GM10847 (cell line): Measurements from ENCODE around the gene GCH1.

ENCODE experiments used
- POLR2A ChIP-seq: IDR thresholded peaks from 2 replicates; pipeline ENCODE4 v1.6.1; 2011; ENCODE audit not compliant: insufficient read length; ENCODE audit errors: extremely low read depth

Gene GCH1

GRCh38 chr14:54814076-54814475 lies 88.5 kb downstream of the GCH1 start:
- TF ChIP-seq POLR2A, result no peak

GRCh38 chr14:54813081-54813480 lies 89.5 kb downstream of the GCH1 start:
- TF ChIP-seq POLR2A, result no peak

- no peak for TF ChIP-seq POLR2A
These were observed 90.0 kb downstream of the GCH1 start for GRCh38 chr14:54812617-54813016.

DNA sequence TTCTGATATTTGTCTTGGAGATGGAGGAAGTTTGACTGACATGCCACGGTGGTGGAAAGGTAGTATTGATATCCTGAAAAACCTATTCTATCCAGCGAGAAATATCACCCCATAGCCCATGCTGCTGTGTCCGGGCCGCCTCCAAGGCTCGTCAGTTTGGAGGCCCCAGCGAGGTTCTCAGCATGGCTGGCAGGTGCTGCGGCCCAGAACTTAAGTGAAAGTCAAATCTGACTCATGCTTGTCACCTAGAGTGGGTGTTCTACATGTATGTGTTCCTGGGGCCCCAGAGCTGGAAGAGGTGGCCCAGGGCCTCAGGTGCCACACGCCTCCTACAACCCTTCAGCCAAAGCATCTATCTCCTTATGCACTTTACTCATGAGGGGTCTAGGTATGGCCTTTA lies 92.9 kb downstream of the GCH1 start:
- no peak for TF ChIP-seq POLR2A

DNA sequence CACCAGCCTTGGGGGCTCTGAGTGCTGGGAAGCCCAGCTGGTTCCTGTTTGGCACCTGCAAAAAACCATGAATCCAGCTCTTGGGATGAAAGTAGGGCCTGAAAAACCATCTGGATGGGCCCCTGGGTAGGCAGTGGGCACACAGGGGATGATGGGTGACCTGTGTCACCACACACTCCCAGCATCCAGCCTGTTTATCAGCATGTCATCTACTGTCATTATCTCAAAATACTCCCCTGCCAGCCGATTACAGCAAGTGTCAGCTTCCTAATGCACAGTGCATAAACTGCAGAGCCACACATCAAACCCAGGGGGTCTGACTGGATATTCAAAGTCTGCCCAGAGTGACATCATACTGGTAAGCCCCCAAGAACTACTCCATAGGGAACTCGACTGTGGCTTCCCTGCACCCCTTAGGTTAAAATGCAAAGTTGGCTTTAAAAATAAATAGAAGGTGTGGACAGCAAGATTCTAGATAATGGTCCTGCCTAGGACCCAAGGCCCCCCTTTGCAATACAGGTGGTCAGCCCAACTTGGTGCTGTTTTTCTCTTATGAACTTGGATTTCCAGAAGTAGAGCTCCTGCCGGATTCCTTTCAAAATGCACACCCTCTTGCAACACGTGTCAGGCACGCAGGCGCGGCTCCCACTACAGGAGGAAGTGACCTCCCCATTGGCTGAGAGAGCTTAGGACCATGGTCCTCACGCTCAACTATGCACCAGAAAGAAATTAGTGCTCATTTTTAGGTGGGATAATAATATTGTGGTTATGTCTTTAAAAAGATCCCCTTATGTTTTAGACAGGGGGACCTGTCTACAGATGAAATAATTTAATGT lies 94.1 kb downstream of the GCH1 start:
- TF ChIP-seq POLR2A, result no peak

DNA sequence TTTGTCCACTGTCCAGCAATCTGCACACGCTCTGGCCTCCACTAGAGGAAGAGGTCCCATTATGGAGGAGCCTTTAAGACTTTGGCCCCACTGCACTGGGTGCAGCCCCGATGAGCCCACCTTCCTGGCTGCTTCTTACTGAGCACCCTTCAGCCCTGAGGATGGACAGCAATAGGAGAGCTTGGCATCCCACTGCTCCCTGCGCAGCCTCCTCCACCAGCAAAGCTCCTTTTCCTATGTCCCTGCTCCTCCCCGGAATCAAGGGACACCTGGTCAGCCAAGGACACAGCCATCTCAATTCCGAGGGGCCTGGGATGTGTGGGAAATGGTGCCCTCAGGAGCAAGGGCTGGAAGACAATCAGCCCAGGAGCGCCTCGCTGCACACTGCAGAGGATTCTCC lies 94.7 kb downstream of the GCH1 start:
- TF ChIP-seq POLR2A, result no peak

DNA sequence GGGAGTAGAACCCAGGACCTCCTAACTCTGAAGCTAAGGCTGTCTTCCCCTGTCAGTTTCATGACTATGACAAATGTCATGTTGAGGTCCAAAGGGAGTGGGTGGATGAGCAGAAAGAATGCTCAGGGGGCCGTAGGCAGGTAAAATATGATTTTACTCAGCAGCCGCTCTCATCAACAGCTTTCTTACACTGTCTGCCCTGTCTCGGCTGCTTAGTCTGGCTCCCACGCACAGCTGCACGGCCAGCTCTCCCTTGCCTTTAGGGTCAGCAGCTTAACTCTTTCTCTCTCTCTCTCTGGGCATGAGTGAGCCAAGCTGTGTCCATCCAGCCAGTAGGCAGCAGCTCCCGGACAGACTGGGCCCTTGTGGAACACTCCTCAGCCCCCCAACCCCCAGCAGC lies 95.2 kb downstream of the GCH1 start:
- TF ChIP-seq POLR2A, result no peak

DNA sequence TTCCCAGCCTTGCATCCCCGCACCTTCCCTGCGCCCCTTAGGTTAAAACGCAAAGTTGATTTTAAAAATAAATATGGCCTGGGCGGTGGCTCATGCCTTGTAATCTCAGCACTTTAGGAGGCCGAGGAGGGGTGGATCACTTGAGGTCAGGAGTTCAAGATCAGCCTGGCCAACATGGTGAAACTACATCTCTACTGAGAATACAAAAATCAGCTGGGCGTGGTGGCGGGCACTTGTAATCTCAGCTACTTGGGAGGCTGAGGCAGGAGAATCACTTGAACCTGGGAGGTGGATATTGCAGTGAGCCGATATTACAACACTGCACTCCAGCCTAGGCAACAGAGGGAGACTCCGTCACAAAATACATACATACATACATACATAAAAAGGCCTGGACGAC lies 96.0 kb downstream of the GCH1 start:
- no peak for TF ChIP-seq POLR2A

- no peak for TF ChIP-seq POLR2A
These were observed 96.9 kb downstream of the GCH1 start for GRCh38 chr14:54805445-54806322.

DNA sequence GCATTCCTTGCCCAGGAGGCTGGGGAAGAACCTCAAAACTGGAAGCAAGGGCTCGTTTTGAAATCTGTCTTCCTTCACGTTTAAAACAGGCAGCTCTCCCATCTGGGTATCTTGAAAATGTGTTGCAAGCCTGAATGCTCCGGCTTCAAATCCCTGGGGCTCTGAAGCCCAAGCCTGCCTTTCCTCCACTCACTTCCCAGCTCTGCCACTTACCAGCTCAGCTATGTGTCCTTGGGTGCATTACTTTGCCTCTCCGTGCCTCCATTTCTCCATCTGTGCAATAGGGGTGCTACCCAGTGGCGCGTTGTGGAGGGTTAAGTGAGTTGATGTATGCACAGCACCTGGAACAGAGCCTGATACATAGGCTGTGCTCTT lies 97.6 kb downstream of the GCH1 start:
- TF ChIP-seq POLR2A, result no peak

DNA sequence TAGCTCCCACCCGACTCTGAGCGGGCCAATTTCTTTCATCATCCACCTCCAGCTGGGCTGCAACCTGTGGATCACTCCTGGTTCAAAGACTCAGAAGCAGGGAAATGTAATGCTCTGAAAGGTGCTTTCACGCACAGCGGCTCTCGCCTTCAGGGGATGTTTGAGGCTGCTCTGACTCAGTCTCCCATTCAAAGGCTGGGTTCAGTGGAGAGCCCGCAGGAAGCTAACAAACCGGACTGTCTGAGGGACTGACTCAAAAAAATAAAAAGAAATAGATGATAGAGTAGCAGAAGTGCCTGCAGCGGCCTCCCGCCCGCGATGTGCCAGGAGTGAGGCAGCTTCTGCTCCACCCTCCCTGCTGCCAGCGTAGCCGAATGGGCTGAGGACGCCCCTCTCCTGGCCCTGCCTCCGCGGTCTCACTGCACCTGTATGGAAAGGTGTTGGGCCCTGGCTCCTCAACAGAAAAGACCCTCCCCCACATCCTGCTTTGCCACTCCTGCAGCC lies 98.0 kb downstream of the GCH1 start:
- TF ChIP-seq POLR2A, result no peak

DNA sequence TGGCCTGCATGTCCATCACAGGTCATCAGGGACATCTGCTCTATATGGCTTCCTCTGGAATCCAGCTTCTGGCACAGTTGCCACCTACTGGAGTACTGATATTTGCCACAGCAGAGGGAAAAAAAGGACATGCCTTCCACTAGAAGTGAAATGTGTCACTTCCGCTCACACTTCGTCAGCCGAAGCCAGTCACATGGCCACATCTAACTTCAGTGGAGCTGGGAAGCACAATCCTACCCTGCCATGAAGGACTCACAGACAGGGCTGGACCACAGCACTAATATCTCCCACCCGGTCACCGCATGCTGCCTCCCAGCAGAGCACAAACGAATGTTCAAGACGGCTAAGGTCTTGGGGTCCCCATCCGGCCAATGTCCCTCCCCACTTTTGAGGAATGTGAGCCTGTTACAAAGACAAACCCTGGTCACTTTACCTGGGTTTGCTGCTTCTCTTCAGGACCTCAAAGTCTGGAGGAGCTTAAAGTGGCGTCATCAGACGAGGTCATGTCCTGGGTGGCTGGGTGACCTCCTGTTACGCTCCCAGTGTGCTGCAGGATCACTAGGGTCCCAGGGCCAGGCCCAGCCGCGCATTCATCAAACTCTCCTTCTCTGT lies 98.6 kb downstream of the GCH1 start:
- TF ChIP-seq POLR2A, result no peak

- TF ChIP-seq POLR2A, result no peak
These were observed 99.2 kb downstream of the GCH1 start for GRCh38 chr14:54803396-54803795.

- no peak for TF ChIP-seq POLR2A
These were observed 104.0 kb downstream of the GCH1 start for GRCh38 chr14:54798465-54799124.

DNA sequence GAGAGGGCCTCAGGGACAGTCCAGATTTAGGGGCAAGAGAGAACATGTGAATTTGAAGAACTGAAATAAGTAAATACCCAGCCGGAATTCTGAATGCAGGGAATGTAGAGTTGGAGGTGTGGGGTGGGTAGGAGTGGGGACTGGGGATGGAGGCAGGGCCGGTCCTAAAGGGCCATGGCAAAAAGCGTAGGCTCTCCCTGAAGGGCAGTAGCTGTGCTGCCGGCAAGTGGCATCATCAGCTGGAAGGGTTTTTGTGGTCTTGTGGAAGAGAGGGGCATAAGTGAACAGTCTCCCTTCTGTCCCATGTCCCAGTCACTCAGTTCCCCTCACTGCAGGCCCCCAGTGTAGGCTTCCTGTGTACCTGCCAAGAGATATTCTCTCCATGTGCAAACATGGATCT lies 104.6 kb downstream of the GCH1 start:
- no peak for TF ChIP-seq POLR2A

DNA sequence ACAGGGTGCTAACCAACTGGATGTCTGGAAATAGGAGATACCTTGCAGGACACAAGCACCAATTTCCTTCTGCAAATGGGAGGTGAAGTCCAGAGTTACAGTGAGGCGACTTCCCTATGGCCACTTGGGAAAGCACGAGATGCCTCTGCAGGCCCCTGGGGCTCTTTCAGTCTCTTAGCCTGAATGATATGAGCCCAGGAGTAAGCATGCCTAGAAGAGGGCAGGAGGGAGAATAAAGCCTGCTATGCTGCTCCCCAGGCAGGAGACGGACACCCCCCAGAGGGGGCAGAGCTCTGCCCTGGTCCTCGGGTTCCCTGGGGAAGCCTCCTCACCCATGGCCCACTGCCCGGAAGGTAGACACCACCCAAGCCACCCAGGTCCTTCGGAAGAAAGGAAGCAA lies 105.1 kb downstream of the GCH1 start:
- no peak for TF ChIP-seq POLR2A

DNA sequence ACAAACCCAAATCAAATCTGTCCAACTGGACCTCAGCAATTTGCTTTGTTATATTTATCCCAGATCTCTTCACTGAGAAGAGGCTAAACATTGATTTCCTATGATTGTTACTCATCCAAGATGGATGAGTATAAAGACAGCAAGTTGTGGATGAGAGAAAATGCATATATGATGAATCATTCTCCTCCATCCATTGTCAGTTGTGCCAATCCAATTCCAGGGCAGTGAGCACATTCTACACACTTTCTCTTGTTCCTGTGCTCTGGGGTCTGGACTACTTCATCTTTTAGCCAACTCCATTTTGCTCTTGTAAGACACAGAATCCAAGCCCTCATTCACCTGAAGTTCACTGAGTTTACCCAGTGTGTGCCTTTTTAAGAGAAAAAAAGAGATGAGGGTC lies 105.7 kb downstream of the GCH1 start:
- no peak for TF ChIP-seq POLR2A
